ENCODE measurements around the gene DHRS3. TPM values are rescaled to one million over a fixed set of nuclear protein-coding genes. Genes with fewer than 3 reads are reported as not detected.

Gene DHRS3
- total RNA-seq, 4 donors from 2014 or later = 175 to 342 (median 227) TPM

- TF ChIP-seq CTCF (IDR thresholded peaks at IDR 0.05) = no peak
- ATAC-seq (ENCODE audit: low FRiP score) = no peak
- no peak for DNase-seq (ENCODE audit: low spot score)
Observed at GRCh38 chr1:12615865-12616708, 1.9 kb downstream of the DHRS3 start.

DNA sequence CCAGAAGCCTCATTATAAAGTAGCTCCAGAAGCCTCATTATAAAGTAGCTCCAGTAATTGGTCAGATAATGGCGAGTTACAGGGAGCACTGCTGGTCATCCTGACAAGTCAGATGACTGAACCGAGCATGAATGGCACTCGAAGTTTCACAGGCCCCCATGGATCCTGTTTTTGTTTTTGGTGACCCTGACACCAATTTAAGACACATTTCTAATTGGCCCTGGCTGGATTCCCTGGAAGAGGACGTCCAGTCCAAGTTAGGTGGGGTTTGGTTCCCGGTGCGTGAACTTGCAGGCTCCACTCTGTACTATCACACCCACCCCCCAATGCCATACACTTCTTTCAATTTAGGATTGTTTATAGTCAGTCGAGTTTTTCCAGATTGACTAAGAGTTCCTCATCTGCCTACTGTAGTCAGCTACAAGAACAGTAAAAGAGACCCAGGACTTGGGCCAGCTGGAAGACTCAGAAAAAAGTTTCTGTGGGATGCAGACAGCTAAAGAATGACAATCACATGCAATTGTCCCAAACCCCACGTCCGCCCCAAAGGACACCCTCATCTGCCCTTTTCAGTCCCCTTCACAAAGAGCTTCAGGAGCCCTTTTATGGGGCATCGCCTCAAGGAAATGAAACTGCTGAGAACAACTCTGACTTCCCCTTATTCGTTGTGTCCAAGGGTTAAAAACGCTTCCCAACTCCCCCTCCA is 2.7 kb downstream of the DHRS3 start:
- TF ChIP-seq CTCF (IDR thresholded peaks at IDR 0.05) = no peak
- DNase-seq (ENCODE audit: low spot score) (no peak), ATAC-seq (ENCODE audit: low FRiP score) (no peak)

DNA sequence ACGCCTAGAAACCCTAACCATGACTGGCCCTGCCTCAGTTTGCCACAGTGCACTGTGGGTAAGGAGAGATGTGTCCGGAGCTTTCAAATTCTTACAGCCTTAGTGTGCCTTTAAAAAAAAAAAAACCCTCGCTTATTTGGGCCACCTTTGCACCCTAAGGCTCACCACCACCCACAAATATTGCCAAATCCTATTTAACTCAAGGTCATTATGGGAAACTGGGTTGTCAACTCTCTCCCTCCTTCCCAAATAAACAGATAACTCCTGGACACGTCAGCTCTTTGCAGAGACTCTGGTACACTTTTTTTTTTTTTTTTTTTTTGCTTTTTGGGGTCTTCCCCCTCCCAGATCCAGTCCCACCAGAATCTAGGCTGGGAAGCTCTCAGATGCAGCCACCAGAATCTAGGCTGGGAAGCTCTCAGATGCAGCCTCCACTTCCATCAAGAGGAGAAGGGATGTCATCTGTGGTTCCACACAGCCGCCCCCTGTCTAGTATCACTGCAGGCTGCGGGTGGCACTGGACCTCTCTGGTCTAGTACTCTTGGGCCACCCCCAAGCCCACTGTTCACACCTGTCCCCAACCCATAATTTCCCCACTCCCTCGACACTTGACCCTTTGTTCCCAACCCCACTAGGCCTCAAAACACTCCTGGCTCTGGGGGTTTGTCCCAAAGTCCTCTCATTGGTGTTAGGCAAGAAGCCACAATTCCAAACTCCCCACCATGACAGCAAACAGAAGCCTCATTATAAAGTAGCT is 3.4 kb downstream of the DHRS3 start:
- no peak for DNase-seq (ENCODE audit: low spot score)
- ATAC-seq (ENCODE audit: low FRiP score) = no peak
- no peak for TF ChIP-seq CTCF (IDR thresholded peaks at IDR 0.05)

DNA sequence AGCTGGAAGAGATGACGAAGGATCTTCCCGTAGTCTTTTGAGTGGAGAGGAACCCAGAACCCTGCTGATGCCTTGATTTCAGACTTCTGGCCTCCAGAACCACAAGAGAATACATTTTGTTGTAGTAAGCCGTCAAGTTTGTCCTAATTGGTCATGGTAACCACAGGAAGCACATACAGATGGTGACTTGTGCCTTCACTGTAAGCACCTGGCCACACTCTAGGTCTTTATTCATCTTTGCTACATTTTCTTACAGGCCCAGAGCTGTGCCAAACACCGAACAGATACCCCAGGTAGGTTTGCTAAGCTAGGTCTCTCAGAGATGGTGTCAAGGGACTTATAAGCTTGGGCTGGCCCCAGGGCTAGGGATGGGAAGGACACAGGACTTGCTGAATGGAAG is 4.8 kb downstream of the DHRS3 start:
- DNase-seq (ENCODE audit: low spot score) = no peak
- TF ChIP-seq CTCF (IDR thresholded peaks at IDR 0.05) = no peak
- no peak for ATAC-seq (ENCODE audit: low FRiP score)

GRCh38 chr1:12610941-12611340 is 7.1 kb downstream of the DHRS3 start:
- TF ChIP-seq CTCF (IDR thresholded peaks at IDR 0.05) = no peak
- ATAC-seq (ENCODE audit: low FRiP score) = no peak
- DNase-seq (ENCODE audit: low spot score) = no peak

DNA sequence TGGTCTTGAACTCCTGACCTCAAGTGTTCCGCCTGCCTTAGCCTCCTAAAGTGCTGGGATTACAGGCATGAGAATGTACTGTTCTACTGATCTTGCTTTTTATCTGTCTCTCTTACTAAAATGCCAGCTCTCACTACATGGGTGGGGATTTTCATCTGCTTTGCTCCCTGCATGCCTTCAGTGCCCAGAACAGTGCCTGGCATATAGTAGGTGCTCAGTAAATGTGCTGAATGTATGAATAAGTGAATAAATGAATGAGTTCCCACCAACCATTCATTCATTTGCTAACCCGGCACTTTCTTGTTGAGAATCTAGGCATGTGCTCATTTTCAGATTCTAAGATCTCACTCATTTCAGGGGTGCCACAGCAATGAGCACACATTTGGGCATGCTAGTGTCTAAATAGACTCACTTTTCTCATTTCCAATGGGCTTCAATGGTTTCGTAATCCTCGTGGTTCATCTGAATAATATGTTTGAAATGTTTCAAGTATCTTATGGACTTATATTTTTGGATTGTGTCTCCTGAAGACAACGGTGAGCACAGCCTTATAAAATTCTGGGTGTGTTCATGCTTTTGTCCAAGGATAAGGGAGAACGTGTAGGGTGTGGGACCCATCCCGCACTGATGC is 7.6 kb downstream of the DHRS3 start:
- ATAC-seq (ENCODE audit: low FRiP score) (no peak), DNase-seq (ENCODE audit: low spot score) (no peak)
- no peak for TF ChIP-seq CTCF (IDR thresholded peaks at IDR 0.05)
